Raji (cell line): ENCODE data around the gene ME1.

ENCODE experiments used
- POLR2A ChIP-seq: IDR thresholded peaks from 2 replicates; pipeline ENCODE4 v1.6.1; 2011; ENCODE audit warnings: low read depth, low read length, control low read depth; ENCODE audit not compliant: insufficient read depth

The ME1 gene

DNA sequence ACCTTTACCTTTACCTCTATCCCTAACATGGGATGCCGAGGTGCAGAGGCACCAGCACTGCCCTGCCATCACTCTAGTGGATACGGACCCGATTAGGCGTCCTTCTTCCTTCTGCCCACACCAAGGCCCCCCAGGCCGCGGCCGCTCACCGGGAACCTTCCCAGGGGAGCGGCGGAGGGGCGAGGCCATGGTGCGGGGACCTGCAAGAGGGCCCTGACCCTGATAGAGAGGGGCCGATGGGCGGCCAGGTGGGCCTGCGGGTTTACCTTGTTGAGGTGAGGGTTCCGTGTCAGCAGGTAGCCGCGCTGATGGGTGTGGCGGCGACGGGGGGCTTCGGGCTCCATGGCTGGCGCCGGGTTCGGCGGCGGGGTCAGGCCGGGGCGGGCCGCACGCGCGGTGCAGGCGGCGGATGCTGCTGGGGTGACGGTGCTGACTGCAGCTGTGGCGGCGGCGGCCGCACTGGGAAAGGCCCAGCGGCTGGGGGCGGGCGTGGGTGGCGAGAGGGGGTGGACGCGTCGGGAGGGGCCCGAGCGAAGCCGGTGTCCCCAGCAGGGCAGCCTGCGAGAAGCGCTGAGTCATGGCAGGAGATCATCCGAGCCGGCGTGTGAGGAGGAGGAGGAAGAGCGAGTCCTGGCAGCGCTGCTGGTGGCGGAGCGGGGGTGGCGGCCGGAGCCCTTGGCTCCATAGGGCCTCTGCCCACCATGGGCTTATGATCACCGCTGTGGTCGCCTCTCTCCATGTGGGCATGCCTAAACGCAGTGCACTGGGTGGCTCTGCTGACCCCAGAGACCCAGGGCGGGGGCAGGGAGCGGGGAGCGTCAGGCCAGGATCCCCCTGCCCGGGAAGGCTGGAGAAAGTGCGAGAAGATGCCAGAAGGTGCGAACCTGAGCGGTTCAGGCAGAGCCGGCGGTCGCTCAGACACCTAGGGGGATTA, at the start of gene ME1:
ME1 (minus strand) TSS at position 441 of the 934 bp plus-strand sequence; CDS start at position 344, 97 bp downstream.
- TF ChIP-seq POLR2A: no peak

DNA sequence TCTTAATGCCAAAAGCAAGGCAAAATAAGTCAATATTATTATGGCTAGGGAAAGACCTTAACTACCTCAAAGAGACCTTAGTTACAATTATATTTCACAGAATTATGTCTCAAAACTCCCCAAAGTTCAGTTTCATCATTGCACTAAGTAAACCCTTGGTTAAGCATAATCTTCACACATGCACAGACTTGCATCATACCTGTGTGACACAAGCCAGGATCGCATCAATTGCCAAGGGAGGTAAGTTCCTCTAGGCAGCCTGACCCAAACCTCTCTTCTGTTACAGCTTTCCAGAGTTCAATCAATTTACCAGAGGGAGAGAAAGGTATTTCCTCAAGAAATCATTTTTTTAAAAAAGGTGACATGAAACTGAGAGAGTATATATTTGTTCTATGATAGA, 49.6 kb upstream of the ME1 start:
- no peak for TF ChIP-seq POLR2A

DNA sequence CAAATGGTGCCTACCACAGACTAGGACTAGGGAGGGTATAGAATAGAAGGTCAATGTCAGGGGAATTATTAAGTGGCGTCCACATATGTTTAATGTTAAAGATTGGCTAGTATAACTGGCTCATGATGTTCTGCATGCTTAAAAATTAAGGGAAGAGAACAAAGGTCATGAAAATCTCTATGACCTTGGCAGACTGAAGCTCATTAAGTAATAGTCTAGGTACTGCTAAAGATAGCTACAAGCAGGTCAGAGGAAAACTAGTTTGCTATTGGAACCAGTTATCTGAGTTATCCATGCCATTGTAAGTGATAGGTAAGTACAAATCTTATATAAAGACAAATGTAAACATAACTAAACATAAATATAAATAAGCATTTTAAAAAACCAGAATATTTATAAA, 48.5 kb upstream of the ME1 start:
- TF ChIP-seq POLR2A: no peak

DNA sequence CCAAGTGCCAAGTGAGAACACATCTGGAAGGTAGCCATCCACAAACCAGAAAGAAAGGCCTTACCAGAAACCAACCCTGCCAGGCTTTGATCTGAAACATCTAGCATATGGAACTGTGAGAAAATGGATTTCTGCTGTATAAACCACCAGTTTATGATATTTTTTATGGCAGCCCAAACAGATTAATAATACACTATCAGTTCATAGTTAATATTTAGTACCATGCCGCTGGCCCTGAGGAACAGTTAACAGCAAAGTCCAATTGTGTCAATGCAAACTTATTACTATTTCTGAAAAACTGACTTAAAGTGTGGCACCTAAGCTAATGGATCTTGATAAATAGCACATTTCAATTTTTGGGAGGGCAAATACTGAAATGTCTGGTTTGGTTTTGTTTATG, 46.1 kb upstream of the ME1 start:
- no peak for TF ChIP-seq POLR2A

DNA sequence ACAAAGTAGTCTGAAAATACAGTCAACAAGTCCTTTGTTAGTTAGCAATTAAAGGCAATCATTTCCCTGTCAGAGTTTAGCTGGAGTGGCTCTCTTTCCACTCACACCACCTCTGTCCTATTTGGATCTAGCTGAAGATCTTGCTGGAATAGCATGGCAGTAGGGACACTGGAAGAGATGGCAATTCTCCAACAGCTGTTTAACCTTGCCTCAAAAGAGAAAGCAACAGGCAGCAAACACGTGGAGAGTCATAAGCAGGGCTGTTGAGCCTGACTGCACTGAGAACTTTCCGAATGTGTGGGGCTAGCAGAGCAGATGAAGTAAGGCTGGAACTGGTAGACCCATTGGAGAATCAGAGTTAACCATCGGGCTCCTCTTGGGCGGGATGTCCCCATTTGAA, 43.5 kb upstream of the ME1 start:
- no peak for TF ChIP-seq POLR2A

DNA sequence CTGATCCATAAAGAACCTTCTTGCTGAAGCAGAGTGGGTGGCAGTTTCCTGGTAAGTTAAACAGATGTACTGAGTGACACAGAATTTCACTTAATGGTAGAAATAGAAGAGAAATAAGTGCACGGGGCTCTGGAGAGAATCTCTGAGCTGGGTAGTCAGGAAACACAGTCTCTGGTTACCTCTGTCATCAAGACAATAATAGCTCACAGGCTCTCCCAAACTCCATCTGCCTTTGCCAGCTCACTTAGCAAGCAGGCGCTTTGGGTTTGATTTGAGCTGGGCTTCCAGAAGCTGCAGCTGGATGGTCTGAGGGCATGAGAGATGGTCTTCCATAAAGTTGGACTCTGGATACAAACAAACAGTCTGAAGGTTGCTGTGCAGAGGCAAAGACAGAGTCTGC, 41.9 kb upstream of the ME1 start:
- no peak for TF ChIP-seq POLR2A

DNA sequence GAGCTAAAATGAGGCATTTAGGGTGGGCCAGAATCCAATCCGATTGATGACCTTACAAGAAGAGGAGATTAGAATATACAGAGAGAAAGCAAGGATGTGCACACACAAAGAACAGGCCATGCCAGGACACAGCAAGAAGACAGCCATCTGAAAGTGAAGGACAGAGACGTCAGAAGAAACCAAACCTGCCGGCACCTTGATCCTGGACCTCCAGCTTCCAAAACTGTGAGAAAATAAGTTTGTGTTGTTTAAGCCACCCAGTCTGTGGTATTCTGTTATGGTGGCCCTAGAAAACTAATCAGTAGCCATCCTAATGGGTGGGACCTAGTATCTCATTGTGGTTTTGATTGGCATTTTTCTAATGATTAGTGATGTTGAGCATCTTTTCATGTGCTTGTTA, 39.7 kb upstream of the ME1 start:
- no peak for TF ChIP-seq POLR2A

DNA sequence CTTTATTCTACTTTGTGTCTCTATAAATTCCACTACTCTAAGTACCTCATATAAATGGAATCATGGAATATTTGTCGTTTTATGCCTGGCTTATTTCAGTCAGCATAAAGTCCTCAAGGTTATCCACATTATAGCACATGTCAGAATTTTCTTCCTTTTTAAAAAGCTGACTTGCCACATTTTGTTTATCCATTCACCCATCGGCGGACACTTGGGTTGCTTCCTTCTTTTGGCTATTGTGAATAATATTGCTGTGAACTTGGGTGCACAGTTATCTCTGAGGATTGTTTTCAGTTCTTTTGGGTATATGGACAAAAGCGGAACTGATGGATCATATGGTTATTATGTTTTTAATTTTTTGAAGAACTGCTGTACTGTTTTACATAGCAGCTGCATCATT, 39.1 kb upstream of the ME1 start:
- TF ChIP-seq POLR2A: no peak

DNA sequence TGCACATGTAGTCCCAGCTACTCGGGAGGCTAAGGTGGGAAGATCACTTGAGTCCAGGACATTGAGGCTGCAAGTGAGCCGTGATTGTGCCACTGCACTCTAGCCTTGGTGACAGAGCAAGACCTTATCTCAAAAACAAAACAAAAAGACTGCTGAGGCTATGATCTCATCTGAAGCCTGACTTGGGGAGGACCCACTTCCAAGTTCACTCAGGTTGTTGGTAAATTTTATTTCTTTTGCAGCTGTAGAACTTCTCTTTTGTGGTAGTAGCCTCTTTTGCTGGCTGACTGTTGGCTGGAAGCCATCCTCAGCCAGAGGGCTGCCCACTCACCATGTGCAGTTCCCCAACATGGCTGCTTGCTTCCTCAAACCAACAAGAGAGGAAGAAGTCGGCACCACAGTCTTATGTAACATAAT, 36.8 kb upstream of the ME1 start:
- no peak for TF ChIP-seq POLR2A

DNA sequence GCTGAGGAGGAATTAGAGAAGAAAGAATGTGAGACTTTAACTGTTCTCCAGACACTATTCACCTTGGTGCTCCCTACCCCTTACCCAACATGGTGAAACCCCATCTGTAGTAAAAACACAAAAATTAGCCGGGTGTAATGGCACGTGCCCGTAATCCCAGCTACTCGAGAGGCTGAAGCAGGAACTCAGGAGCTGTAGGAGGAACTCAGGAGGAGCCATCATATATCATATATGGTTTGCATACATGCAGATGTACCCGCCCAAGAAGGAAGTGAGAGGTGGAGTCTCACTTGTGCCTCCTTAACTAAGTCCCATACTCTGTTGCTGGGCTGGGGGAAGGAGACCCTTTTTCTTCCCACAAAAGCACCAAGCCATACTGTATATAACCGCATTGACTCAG, 35.5 kb upstream of the ME1 start:
- no peak for TF ChIP-seq POLR2A

DNA sequence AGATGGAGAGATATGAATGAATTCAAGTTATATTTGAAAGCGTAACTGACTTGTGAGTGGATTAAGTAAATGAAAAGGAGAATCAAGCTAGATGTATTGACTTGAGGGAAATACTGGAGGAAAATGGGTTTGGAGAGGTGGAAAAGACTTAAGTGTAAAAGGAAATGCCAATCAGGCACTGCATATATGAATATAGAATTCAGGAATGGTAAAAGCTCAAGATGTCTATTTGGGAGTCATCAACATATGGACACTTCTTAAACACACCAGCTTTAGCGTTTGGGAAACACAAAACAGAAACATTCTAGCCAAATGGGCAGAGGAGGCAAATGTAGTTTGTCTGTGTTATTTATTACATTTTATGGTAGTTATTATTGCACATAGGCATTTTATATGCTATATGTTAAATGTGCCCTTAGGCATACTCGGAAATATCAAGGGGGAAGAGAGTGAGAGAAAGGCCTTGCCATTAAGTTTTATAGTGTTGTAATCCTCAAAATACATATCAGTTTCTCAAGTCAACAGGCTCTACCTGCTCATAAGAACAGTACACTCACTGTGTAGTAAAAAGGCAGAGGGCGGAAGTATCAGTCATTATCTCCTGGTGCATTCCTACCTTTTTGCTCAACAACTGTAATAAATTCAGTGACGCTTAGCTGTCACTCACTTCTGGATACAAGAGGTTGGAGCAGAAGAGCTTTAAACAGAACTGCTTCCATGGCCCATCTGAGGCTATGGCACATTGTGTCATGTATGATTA, 33.7 kb upstream of the ME1 start:
- TF ChIP-seq POLR2A: no peak

DNA sequence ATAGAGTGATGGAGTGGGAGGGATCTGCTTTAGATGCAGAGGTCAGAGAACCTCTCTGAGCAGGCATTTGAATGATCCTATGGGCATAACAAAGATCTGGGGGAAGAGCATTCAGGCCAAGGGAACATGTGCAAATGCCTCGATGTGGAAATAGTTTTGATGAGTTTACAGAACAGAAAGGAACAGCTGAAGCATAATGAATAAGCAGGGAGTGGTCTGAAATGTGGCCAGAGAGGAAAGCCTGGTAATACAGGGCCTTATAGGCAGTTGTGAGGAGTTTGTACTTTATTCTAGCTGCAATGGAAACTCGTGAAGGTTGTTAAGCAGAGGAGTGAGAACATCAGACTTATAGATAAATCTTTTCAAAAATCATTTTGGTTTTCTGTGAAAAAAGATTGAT, 33.0 kb upstream of the ME1 start:
- TF ChIP-seq POLR2A: no peak

DNA sequence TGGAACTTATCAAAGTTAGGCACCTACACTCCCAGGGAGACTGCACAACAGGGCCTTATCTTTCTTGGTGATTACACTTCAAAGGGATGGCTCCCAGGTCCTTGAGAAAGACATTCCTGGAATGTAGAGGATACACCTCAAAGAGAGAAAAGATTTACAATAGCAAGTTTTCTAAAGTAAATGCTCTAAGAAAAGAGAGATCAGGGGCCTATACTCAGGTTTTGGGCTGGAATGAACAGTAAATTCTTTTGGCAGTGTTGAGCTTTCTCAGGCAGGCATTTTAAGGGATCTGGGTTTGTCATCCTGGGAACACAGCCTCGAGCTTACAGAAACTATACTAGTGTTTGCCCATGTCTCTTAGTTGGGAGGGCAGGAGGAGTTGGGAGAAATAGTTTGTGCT, 31.7 kb upstream of the ME1 start:
- no peak for TF ChIP-seq POLR2A

DNA sequence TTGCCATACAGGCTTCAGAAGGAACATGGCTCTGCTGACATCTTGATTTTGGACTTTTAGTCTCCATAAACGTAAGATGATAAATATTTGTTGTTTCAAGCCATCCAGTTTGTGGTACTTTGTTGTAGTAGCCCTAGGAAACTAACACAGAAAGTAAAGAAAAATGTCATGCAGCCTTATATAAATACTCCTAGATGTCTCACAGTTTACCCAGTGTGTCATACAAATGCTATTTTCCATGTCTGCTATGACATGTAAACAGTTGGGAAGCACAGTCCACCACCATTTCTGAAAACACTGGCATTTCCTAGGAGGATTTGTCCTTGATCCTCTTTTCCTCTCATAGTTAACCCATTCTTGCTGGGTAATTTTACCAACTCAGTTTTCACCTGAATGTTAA, 30.6 kb upstream of the ME1 start:
- no peak for TF ChIP-seq POLR2A

DNA sequence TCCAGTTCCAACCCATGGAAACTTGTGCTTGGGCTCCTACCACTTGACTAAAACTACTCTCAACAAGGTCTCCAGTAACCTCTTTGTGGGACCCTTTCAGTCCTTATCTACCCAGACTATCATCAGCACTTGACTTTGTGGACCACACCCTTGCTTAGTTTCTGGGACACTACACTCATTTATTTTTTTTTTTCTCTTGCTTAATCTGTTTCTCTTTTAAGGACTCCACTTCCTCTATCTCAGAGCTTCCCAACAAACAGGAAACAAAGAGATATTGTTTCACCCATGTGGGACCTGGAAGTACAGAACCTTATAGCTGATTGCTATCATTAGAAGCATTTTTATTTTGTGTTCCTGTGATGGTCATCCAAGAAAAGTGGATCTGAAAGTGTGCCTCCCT, 28.8 kb upstream of the ME1 start:
- no peak for TF ChIP-seq POLR2A

DNA sequence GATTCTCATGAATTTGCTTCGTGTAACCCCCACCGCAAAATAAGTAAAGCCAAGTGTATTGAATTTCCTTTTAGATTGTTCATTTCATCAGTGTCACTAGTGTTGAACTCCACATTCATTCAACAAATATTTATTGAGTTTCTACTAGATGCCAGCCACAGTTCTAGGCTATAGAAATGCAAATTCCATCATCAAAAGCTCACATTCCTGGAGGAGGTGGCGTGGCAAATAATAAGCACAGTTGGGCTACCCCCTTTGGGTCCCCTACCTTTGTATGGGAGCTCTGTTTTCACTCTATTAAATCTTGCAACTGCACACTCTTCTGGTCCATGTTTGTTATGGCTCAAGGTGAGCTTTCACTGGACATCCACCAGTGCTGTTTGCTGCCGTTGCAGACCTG, 12.7 kb upstream of the ME1 start:
- no peak for TF ChIP-seq POLR2A

DNA sequence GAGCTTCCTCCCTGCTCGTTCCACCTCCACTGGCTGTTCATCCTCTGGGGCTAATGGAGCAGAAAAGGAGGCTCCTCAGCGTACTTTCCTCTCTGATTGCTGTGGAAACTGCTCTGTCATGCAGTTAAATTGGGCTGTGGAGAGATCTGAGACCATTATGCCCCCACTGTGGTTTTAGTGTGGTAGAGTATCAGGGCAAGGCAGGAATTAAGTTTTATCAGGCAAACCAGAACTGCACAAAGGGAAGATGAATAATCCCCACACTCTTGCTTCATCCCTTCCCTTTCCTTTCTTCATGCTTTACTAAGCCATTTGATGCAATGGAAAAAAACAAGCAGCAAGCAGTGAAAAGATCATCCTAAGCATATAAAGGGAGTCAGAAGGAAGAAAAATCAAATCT, 11.9 kb upstream of the ME1 start:
- TF ChIP-seq POLR2A: no peak

DNA sequence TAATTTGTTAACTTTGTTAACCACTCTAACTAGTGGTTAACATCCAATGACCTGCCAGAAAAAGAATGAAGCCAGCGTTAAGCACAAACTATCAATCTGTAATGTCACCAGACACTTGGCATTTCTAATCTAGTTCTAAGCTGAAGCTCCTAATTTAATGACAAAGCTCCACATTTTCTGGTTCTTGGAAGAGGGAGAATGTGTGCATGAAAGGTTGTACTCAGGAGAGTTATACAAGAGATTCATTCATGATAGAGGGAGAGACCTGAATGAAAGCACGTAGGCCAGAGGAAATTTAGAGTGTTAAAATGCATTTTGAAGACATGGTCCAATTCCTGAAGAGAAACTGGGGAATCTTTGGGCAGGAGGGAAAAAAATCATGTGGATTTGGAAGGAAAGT, 8.3 kb upstream of the ME1 start:
- TF ChIP-seq POLR2A: no peak
